NCI-H2227 (cell line): ENCODE results near the gene HAVCR1.
"Not testable (repeated sequence)": the region's sequence is repeated elsewhere in the genome, so short reads cannot be mapped to it uniquely, and the experiment has no call there.

Experiments used
- DNase-seq: peaks from one replicate; lab custom pipeline; 2025; ENCODE audit not compliant: unreplicated experiment; lab: John Stamatoyannopoulos, UW

HAVCR1 gene

DNA sequence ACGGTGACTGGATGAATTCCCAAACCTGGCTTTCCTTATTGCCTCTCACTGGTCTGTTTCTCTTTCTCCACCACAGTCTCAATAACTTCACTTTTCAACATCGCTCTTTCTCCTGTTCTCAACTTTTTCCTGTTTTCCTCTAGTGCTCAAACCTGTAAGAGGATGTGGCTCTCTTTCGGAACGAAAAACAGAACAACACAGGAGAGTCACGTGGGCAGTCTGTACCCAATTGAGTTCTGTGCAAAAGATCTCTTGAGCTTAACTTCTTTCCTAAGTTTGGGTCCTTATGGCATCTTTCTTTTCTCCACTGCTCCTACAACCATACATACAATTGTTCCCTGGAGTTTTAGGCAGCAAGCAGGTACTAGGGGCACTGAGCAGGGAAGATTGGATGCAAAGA lies 8.9 kb downstream of the HAVCR1 start:
- DNase-seq = no peak

DNA sequence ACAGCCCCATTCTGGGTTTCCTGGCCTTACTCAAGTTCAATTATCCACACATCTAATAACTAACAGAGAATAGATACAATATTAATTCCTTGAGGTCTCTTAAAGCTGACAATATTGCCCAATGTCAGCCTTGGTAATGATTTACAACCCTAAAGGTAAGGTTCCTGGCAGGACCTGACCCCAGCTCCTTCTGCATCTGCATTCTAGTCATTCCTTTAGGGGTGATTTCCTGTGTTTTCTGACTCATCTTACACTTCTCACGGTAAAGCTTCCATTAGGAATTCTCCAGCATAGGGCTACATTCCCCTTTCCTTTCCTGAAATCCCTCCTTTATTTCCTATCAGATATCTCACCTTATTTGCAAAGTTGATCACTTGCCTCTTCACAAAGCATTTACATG lies 9.3 kb downstream of the HAVCR1 start:
- no peak for DNase-seq

GRCh38 chr5:157047898-157048297 lies 11.0 kb downstream of the HAVCR1 start:
- no peak for DNase-seq

GRCh38 chr5:157047016-157047415 lies 11.9 kb downstream of the HAVCR1 start:
- not testable (repeated sequence) for DNase-seq

DNA sequence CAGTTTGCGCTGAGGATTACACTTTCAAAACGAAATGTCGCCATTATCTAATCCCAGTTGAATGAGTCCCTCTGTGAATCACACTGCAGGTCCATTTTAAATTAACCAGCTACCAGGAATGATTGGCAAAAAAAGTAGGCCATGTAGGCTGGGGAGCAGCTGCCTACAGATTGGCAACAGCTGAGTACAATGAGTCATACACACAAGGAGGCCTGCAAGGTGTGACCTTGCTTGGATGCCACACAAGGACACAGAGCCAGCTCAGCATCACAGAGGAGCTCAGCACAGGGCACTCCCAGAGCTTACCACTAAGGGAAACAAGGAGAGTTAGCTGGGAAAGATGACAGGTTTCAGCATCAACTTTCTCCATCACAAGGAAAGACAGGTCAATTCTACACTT lies 12.9 kb downstream of the HAVCR1 start:
- peak; percentile 3 for DNase-seq

DNA sequence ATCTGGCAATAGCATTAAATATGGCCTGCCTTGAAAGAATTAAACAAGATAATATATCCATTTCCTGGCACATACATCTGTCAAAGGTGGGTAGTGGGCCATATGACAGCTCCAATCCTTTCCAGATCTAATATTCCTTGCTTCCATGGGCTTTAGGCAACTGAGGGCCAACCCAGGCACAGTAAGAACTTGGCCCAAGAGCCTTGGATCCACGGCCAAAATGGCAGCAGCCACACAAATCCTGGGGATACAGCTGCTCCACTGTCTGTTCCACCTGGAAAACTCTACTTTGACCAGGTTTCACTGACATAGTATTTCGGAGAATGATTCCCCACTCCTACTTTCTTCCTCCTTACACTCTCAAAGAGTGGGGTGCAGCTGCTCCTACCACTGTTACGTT lies 13.3 kb downstream of the HAVCR1 start:
- DNase-seq = no peak

DNA sequence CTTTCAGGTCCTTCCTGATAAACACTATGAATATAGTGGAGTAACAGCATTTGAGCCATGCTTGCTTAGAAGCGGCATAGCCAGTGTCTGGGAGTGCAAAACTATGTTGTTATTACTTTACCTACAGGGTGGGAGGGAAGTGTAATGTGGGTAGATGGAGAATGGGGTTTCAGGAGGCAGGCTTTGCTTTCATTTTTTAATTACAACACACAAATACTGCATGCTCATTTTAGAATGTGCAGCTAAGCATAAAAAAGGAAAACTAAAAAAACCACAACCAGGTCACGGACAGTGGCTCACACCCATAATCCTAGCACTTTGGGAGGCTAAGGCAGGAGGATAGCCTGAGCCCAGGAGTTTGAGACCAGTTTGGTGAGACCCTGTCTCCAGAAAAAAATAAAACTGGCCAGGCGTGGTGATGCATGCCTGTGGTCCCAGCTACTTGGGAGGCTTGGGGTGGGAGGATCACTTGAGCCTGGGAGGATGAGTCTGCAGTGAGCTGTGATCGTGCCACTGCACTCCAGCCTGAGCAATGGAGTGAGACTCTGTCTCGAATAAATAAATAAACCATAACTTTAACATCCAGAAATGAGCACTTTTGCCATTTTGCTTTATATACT lies 20.2 kb downstream of the HAVCR1 start:
- no peak for DNase-seq

DNA sequence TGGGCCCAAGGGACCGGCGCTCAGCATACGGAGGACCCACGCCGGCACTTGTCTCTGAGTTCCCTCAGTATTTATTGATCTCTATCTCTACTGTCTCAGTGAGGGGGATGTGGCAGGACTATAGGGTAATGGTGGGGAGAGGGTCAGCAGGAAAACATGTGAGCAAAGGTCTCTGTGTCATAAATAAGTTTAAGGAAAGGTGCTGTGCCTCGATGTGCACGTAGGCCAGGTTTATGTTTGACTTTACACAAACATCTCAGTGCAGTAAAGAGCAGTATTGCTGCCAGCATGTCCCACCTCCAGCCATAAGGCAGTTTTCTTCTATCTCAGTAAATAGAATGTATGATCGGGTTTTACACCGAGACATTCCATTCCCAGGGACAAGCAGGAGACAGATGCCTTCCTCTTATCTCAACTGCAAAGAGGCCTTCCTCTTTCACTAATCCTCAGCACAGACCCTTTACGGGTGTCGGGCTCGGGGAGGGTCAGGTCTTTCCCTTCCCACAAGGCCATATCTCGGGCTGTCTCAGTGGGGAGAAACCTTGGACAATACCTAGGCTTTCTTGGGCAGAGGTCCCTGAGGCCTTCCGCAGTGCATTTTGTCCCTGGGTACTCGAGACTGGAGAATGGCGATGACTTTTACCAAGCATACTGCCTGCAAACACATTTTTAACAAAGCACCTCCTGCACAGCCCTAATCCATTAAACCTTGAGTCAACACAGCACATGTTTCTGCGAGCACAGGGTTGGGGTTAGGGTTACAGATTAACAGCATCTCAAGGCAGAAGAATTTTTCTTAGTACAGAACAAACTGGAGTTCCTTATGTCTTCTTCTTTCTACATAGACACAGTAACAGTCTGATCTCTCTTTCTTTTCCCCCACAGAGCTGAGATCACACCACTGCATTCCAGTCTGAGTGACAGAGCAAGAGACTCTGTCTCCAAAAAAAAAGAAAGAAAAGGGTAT lies 24.5 kb downstream of the HAVCR1 start:
- DNase-seq = not testable (repeated sequence)

- DNase-seq = no peak
Measured at GRCh38 chr5:157033071-157033583, 25.8 kb downstream of the HAVCR1 start.

GRCh38 chr5:157030692-157031091 lies 28.2 kb downstream of the HAVCR1 start:
- no peak for DNase-seq

- no peak for DNase-seq
Measured at GRCh38 chr5:157029457-157029856, 29.5 kb downstream of the HAVCR1 start.

DNA sequence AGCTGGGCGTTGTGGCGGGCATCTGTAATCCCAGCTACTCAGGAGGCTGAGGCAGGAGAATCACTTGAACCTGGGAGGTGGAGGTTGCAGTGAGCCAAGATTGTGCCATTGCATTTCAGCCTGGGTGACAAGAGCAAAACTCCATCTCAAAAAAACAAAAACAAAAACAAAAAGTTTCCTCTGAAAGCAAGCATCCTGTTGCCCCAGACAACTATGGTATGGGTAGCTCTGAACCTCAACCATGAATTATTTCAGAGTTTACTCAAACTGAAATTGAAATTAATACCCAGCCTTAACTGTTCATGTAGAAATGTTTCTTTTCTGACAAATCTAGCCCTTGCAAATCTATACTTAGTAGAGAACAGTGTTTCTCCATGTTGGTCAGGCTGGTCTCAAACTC lies 31.3 kb downstream of the HAVCR1 start:
- not testable (repeated sequence) for DNase-seq

DNA sequence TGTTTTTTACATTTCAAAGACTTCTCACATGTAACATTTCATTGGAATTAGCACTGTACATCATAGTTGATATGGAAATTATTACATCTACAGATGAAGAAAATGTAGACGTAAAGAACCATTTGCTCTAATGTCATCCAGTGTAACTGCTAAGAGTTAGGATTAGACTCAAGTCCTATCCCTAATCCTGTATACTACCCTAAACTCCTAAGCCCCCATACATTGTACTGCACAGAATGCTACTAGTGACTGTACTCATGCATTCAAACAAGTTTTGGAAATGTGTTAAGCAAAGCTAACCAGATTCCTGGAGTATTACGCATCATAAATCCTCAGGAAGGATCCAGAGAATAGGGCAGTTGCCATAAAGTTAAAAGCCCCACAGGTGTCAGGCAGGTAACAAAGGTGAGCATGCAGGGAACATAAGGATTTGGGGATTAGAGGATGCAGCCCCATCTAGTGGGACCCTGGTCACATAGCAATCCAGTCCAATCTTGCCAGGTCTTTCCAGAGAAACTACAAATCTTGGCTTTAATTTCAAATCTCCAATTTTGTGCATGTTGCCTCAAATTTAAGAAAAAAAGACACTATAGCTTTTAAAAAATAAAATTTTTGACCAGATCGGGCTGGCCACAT lies 32.0 kb downstream of the HAVCR1 start:
- peak; percentile 3 for DNase-seq

GRCh38 chr5:157025093-157025698 lies 33.7 kb downstream of the HAVCR1 start:
- no peak for DNase-seq

- DNase-seq = no peak
Measured at GRCh38 chr5:157024208-157024959, 34.5 kb downstream of the HAVCR1 start.

- no peak for DNase-seq
Measured at GRCh38 chr5:157022024-157022423, 36.9 kb downstream of the HAVCR1 start.

DNA sequence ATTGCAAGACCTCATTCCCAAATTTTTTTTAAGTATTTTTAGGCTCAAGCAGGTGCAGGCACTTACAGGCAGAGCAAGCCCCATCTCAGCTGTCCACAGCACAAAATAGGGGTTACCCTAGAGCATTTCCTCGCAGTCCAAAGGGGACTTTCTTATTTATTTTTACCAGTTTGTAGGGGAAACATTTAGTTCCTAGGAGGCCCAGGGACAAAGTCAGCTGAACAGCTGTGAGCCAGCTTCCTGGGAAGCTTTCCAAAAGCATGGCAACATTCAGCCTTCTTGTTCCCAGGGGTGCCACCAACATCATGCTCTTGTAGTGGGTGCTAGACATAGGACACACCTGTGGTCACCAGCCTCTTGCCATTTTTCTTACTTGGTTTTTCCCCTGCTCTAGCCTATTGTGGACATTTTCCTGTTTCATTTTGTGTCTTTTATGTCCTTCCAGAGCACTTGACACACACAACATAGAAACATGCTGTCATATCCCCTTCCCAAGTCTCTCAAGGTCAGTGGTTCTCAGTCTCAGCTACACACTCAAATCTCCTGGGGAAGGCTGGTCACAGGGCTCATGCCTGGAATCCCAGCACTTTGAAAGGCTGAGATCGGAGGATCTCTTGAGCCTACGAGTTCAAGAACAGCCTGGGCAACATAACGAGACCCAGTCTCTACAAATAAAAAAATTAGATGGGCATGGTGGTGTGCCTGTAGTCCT lies 38.2 kb downstream of the HAVCR1 start:
- DNase-seq = no peak

GRCh38 chr5:157020002-157020401 lies 38.9 kb downstream of the HAVCR1 start:
- no peak for DNase-seq

DNA sequence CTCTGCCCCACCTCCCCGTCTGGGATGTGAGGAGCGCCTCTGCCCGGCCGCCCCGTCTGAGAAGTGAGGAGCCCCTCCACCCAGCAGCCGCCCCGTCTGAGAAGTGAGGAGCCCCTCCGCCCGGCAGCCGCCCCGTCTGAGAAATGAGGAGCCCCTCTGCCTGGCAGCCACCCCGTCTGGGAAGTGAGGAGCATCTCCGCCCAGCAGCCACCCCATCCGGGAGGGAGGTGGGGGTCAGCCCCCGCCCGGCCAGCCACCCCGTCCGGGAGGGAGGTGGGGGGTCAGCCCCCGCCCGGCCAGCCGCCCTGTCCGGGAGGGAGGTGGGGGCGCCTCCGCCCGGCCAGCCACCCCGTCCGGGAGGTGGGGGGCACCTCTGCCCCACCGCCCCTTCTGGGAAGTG lies 44.8 kb downstream of the HAVCR1 start:
- not testable (repeated sequence) for DNase-seq

DNA sequence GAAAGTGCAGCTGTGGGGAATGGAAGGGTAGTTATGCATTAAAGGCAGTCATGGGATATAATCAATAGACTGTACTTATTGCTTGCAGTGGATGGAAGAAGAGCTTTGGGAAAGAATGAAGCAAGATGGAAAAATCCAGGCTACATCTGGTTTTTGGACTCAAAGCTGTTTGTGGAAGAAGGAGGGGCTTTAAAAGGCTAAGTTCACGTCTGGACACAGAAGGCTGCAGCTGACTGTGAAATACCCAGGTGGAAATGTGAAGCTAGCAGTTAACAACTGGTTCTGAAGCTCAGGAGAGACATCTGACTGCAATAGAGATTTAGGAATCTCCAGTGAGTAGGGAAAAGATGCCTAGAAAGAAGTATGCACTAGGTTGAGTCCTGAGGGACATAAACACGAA lies 52.7 kb downstream of the HAVCR1 start:
- DNase-seq = no peak
